DND-41 (cell line): ENCODE measurements around the gene NLGN1.

Source experiments
- ATAC-seq: fragments of 200-7000 bp; cut with Tn5 transposase; 3 replicates; pipeline ENCODE4 v1.9.1; 2021; ENCODE audit warnings: low read depth; ENCODE audit not compliant: insufficient read depth
- DNase-seq: peaks from one replicate; pipeline ENCODE4 v3.0.0-alpha.2; 2020
- H2AFZ ChIP-seq: 2 replicates; pipeline ENCODE4 v1.6.0; 2012; ENCODE audit warnings: low read depth, low read length
- H3K27ac ChIP-seq: 2 replicates; pipeline ENCODE4 v1.5.1; 2012; ENCODE audit warnings: low read length, inconsistent platforms
- H3K27me3 ChIP-seq: fragments of 200-600 bp; sonication (generic); 2 replicates; pipeline ENCODE4 v1.6.0; 2012; ENCODE audit warnings: low read length, mild to moderate bottlenecking, inconsistent platforms; ENCODE audit not compliant: insufficient read depth, poor library complexity
- H3K36me3 ChIP-seq: 2 replicates; pipeline ENCODE4 v1.5.1; 2012; ENCODE audit warnings: low read length, inconsistent platforms; ENCODE audit not compliant: insufficient read depth
- H3K4me1 ChIP-seq: 2 replicates; pipeline ENCODE4 v1.5.1; 2012; ENCODE audit warnings: mild to moderate bottlenecking, low read length; ENCODE audit not compliant: insufficient read depth
- H3K4me2 ChIP-seq: 2 replicates; pipeline ENCODE4 v1.6.0; 2012; ENCODE audit warnings: mild to moderate bottlenecking, moderate library complexity, low read length, inconsistent platforms; ENCODE audit not compliant: insufficient read depth
- H3K4me3 ChIP-seq, 2 experiments: fragments of 200-600 bp in 1 of 2; shearing (Covaris generic) in 1 of 2; 2 replicates each; pipeline ENCODE4 v1.5.1; 2012 to 2016; ENCODE audit warnings: inconsistent platforms in 2 of 2, low read length in 2 of 2, mild to moderate bottlenecking in 2 of 2, low read depth in 1 of 2, moderate library complexity in 1 of 2
- H3K79me2 ChIP-seq: 2 replicates; pipeline ENCODE4 v1.6.0; 2012; ENCODE audit warnings: low read length, inconsistent platforms; ENCODE audit not compliant: insufficient read depth
- H3K9ac ChIP-seq: 2 replicates; pipeline ENCODE4 v1.6.0; 2012; ENCODE audit warnings: low read depth, mild to moderate bottlenecking, inconsistent platforms, low read length, moderate library complexity
- H3K9me3 ChIP-seq: 2 replicates; pipeline ENCODE4 v1.5.1; 2012; ENCODE audit warnings: low read length, moderate library complexity, mild to moderate bottlenecking, inconsistent platforms; ENCODE audit not compliant: insufficient read depth, severe bottlenecking
- H4K20me1 ChIP-seq: 2 replicates; pipeline ENCODE4 v1.6.0; 2012; ENCODE audit warnings: low read length; ENCODE audit not compliant: insufficient read depth
- CTCF ChIP-seq: IDR thresholded peaks from 2 replicates; pipeline ENCODE4 v1.5.1; 2012; ENCODE audit warnings: borderline replicate concordance, low read length, moderate library complexity, mild to moderate bottlenecking; ENCODE audit not compliant: poor library complexity, severe bottlenecking; ENCODE audit errors: extremely low read depth
- EZH2 ChIP-seq: IDR thresholded peaks from 3 replicates; pipeline ENCODE4 v1.6.1; 2012; ENCODE audit warnings: borderline replicate concordance, low read depth, mild to moderate bottlenecking, moderate library complexity, low read length, inconsistent platforms; ENCODE audit not compliant: severe bottlenecking

Gene NLGN1

GRCh38 chr3:174334111-174334510, 936.6 kb downstream of the NLGN1 start:
- DNase-seq (no peak), ATAC-seq (no peak)
- TF ChIP-seq CTCF (no peak), EZH2 (no peak)
- Histone ChIP-seq H3K27me3 (no peaks in the 10 kb centered on the region), H3K4me1 (no peaks in the 10 kb centered on the region), H3K27ac (no peak overlapping the region), H3K36me3 (no peaks in the 10 kb centered on the region), H3K9ac (no peak overlapping the region), H3K79me2 (no peaks in the 10 kb centered on the region), H3K4me2 (no peak overlapping the region), H3K9me3 (no peaks in the 10 kb centered on the region), H4K20me1 (no peaks in the 10 kb centered on the region), H3K4me3 (no peak overlapping the region), H2AFZ (no peak overlapping the region)

- TF ChIP-seq CTCF: no peak
- no peak for TF ChIP-seq EZH2
- Histone ChIP-seq H3K4me1 (no peaks in the 10 kb centered on the region), H3K9me3 (no peaks in the 10 kb centered on the region), H3K79me2 (no peaks in the 10 kb centered on the region), H3K4me2 (no peak overlapping the region), H4K20me1 (no peaks in the 10 kb centered on the region), H3K4me3 (no peak overlapping the region), H3K36me3 (no peaks in the 10 kb centered on the region), H3K27ac (no peak overlapping the region), H2AFZ (no peak overlapping the region), H3K27me3 (no peaks in the 10 kb centered on the region), H3K9ac (no peak overlapping the region)
- no peak for ATAC-seq
- no peak for DNase-seq
These were observed 937.8 kb downstream of the NLGN1 start for GRCh38 chr3:174335324-174335723.

- Histone ChIP-seq H3K9me3 (no peaks in the 10 kb centered on the region), H2AFZ (no peak overlapping the region), H3K4me2 (no peak overlapping the region), H4K20me1 (no peaks in the 10 kb centered on the region), H3K79me2 (no peaks in the 10 kb centered on the region), H3K27me3 (no peaks in the 10 kb centered on the region), H3K27ac (no peak overlapping the region), H3K9ac (no peak overlapping the region), H3K36me3 (no peaks in the 10 kb centered on the region), H3K4me1 (no peaks in the 10 kb centered on the region), H3K4me3 (no peak overlapping the region)
- TF ChIP-seq CTCF (no peak), EZH2 (no peak)
- ATAC-seq (no peak), DNase-seq (no peak)
These were observed 938.4 kb downstream of the NLGN1 start for GRCh38 chr3:174335910-174336309.
